Measurements from ENCODE around the gene CRIM1.

DNA sequence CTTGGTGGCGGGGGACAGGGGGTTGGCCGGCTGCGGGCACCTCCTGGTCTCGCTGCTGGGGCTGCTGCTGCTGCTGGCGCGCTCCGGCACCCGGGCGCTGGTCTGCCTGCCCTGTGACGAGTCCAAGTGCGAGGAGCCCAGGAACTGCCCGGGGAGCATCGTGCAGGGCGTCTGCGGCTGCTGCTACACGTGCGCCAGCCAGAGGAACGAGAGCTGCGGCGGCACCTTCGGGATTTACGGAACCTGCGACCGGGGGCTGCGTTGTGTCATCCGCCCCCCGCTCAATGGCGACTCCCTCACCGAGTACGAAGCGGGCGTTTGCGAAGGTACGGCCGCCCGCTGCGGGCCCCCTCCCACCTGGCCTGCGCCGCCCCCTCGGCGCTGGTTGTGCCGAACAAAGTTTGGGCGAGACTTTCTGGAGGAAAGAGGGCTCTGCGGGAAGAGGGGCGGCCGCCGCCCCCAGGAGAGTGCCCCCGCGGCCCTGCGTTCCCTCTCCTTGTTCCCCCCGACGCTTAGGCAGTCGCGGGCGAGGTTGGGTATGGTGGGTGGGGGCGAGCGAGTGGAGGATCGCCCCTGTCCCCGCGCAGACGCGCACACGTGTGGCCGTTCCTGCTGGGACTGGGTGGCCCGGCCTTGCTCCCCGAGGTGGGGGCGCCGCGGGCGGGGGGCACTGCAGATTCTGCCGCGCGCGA is 866 bp downstream of the CRIM1 start:
- TF ChIP-seq, protein P1, sequence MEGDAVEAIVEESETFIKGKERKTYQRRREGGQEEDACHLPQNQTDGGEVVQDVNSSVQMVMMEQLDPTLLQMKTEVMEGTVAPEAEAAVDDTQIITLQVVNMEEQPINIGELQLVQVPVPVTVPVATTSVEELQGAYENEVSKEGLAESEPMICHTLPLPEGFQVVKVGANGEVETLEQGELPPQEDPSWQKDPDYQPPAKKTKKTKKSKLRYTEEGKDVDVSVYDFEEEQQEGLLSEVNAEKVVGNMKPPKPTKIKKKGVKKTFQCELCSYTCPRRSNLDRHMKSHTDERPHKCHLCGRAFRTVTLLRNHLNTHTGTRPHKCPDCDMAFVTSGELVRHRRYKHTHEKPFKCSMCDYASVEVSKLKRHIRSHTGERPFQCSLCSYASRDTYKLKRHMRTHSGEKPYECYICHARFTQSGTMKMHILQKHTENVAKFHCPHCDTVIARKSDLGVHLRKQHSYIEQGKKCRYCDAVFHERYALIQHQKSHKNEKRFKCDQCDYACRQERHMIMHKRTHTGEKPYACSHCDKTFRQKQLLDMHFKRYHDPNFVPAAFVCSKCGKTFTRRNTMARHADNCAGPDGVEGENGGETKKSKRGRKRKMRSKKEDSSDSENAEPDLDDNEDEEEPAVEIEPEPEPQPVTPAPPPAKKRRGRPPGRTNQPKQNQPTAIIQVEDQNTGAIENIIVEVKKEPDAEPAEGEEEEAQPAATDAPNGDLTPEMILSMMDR (conservative IDR thresholded peaks at IDR 0.05 in 1 of 2, IDR thresholded peaks at IDR 0.05 in 1 of 2; ENCODE audit: low read depth in 1 of 2, low read length in 2 of 2): no peak
- no peak for TF ChIP-seq EZH2 (IDR thresholded peaks at IDR 0.05; ENCODE audit: low read length, missing control alignments)

Data from fibroblast of lung (primary cell).